IMR-90 (cell line): Measurements from ENCODE around the gene HOXA3. TPM values are rescaled to one million over a fixed set of nuclear protein-coding genes. Genes with fewer than 3 reads are reported as not detected.

Experiments used
- ATAC-seq: fragments of 200-7000 bp; cut with Tn5 transposase; 2 replicates; pipeline ENCODE4 v1.9.1; 2020; ENCODE audit warnings: low read depth, mild to moderate bottlenecking, moderate library complexity
- BruUV-seq: library from RNA; stranded (reverse); fragments of 400-500 nt; replicated peaks from 2 replicates; lab custom pipeline; 2021; lab: Mats Ljungman, UMichigan
- CTCF ChIA-PET: fragments of 300-600 bp; formaldehyde crosslinking; extraction: SDS; loops from one replicate; lab custom pipeline; 2021; ENCODE audit warnings: antibody characterized with exemption; lab: Yijun Ruan, JAX
- POLR2A ChIA-PET: fragments of 300-600 bp; sonication (Branson Sonifier 250); formaldehyde crosslinking; loops from one replicate; lab custom pipeline; 2022; ENCODE audit warnings: antibody characterized with exemption; ENCODE audit not compliant: unreplicated experiment; lab: Charles Lee
- DNase-seq: peaks from one replicate; pipeline ENCODE4 v3.0.0; 2013
- H2AFZ ChIP-seq: replicated peaks from 2 replicates; pipeline ENCODE3; 2013; ENCODE audit warnings: low read length, mild to moderate bottlenecking; ENCODE audit not compliant: poor library complexity
- H2AK5ac ChIP-seq: 2 replicates; pipeline ENCODE4 v1.6.1; 2013; ENCODE audit warnings: low read depth, low read length, inconsistent platforms
- H2AK9ac ChIP-seq: replicated peaks from 2 replicates; pipeline ENCODE3; 2013; ENCODE audit warnings: mild to moderate bottlenecking, low read depth, low read length, moderate library complexity; ENCODE audit not compliant: poor library complexity
- H2BK120ac ChIP-seq: 2 replicates; pipeline ENCODE4 v1.6.1; 2013; ENCODE audit warnings: low read depth, low read length, inconsistent platforms
- H2BK15ac ChIP-seq: 3 replicates; pipeline ENCODE4 v1.6.1; 2013; ENCODE audit warnings: low read depth, low read length, inconsistent platforms
- H2BK20ac ChIP-seq: 2 replicates; pipeline ENCODE4 v1.6.1; 2013; ENCODE audit warnings: low read depth, mild to moderate bottlenecking, inconsistent platforms, low read length, moderate library complexity
- H2BK5ac ChIP-seq: 2 replicates; pipeline ENCODE4 v1.6.1; 2013; ENCODE audit warnings: mild to moderate bottlenecking, low read depth, low read length, inconsistent platforms; ENCODE audit not compliant: poor library complexity, severe bottlenecking
- H3K14ac ChIP-seq: replicated peaks from 2 replicates; pipeline ENCODE4 v1.6.1; 2013; ENCODE audit warnings: low read depth, low read length, inconsistent platforms
- H3K18ac ChIP-seq: 2 replicates; pipeline ENCODE4 v1.6.1; 2013; ENCODE audit warnings: low read depth, low read length, control low read depth
- H3K23ac ChIP-seq: 2 replicates; pipeline ENCODE4 v1.6.1; 2013; ENCODE audit warnings: low read depth, low read length, inconsistent platforms
- H3K27ac ChIP-seq: 2 replicates; pipeline ENCODE4 v1.5.1; 2013; ENCODE audit warnings: mild to moderate bottlenecking, control low read depth, low read length; ENCODE audit not compliant: insufficient read depth
- H3K27me3 ChIP-seq: 2 replicates; pipeline ENCODE4 v1.6.1; 2013; ENCODE audit warnings: low read length; ENCODE audit not compliant: control insufficient read depth, insufficient read depth
- H3K36me3 ChIP-seq: 2 replicates; pipeline ENCODE4 v1.6.1; 2013; ENCODE audit warnings: low read length, mixed read lengths; ENCODE audit not compliant: control insufficient read depth, insufficient read depth
- H3K4ac ChIP-seq: 2 replicates; pipeline ENCODE4 v1.6.1; 2013; ENCODE audit warnings: low read depth, low read length, inconsistent platforms
- H3K4me1 ChIP-seq: 2 replicates; pipeline ENCODE4 v1.6.1; 2013; ENCODE audit warnings: low read length, mixed read lengths; ENCODE audit not compliant: control insufficient read depth, insufficient read depth
- H3K4me2 ChIP-seq: 2 replicates; pipeline ENCODE4 v1.6.1; 2013; ENCODE audit warnings: low read depth, mild to moderate bottlenecking, control low read depth, low read length, moderate library complexity
- H3K4me3 ChIP-seq: 2 replicates; pipeline ENCODE4 v1.5.1; 2013; ENCODE audit warnings: low read depth, mild to moderate bottlenecking, control low read depth, low read length, moderate library complexity; ENCODE audit not compliant: insufficient read depth
- H3K56ac ChIP-seq: 2 replicates; pipeline ENCODE4 v1.6.1; 2013; ENCODE audit warnings: low read length, inconsistent platforms; ENCODE audit not compliant: insufficient read depth; ENCODE audit errors: extremely low read depth
- H3K79me1 ChIP-seq, 2 experiments: 2 replicates each; pipeline ENCODE4 v1.6.1; 2013; ENCODE audit warnings: low read length in 2 of 2, inconsistent platforms in 1 of 2, low read depth in 1 of 2
- H3K9ac ChIP-seq: 2 replicates; pipeline ENCODE4 v1.6.1; 2013; ENCODE audit warnings: low read depth, low read length, control low read depth
- H3K9me1 ChIP-seq: 2 replicates; pipeline ENCODE4 v1.6.1; 2013; ENCODE audit warnings: low read length, inconsistent platforms; ENCODE audit not compliant: insufficient read depth
- H3K9me3 ChIP-seq: 2 replicates; pipeline ENCODE4 v1.6.1; 2013; ENCODE audit warnings: low read length; ENCODE audit not compliant: control insufficient read depth, insufficient read depth
- H4K20me1 ChIP-seq: 2 replicates; pipeline ENCODE4 v1.6.1; 2013; ENCODE audit warnings: low read length, inconsistent platforms; ENCODE audit not compliant: insufficient read depth
- H4K5ac ChIP-seq: 2 replicates; pipeline ENCODE4 v1.6.1; 2013; ENCODE audit warnings: mild to moderate bottlenecking, low read depth, low read length, control low read depth
- H4K8ac ChIP-seq, 2 experiments: 2 replicates each; pipeline ENCODE4 v1.6.1; 2013; ENCODE audit warnings: low read depth in 2 of 2, low read length in 2 of 2, control low read depth in 1 of 2, inconsistent platforms in 1 of 2
- H4K91ac ChIP-seq: 2 replicates; pipeline ENCODE4 v1.6.1; 2013; ENCODE audit warnings: low read depth, low read length, inconsistent platforms; ENCODE audit not compliant: insufficient read depth
- BHLHE40 ChIP-seq: fragments of 150-350 bp; IDR thresholded peaks from 2 replicates; pipeline ENCODE4 v1.6.1; 2016; ENCODE audit warnings: mild to moderate bottlenecking, low read depth, low read length
- FOS ChIP-seq: fragments of 150-350 bp; IDR thresholded peaks from 2 replicates; pipeline ENCODE4 v1.6.1; 2016; ENCODE audit warnings: low read depth, low read length
- MAFK ChIP-seq: IDR thresholded peaks from 2 replicates; pipeline ENCODE4 v1.6.1; 2012; ENCODE audit warnings: low read depth, low read length, improper control_type of control experiment
- MAZ ChIP-seq: IDR thresholded peaks from 2 replicates; pipeline ENCODE4 v1.6.1; 2012; ENCODE audit warnings: low read depth, mild to moderate bottlenecking, low read length, improper control_type of control experiment, moderate library complexity, borderline replicate concordance
- MXI1 ChIP-seq: IDR thresholded peaks from 2 replicates; pipeline ENCODE4 v1.6.1; 2012; ENCODE audit warnings: low read depth, mild to moderate bottlenecking, low read length, moderate library complexity, borderline replicate concordance
- NFE2L2 ChIP-seq: fragments of 150-350 bp; IDR thresholded peaks from 2 replicates; pipeline ENCODE4 v1.6.1; 2016; ENCODE audit warnings: low read depth, mild to moderate bottlenecking, low read length
- POLR2A ChIP-seq: IDR thresholded peaks from 2 replicates; pipeline ENCODE4 v1.6.1; 2012; ENCODE audit warnings: mild to moderate bottlenecking, low read depth, low read length
- RAD21 ChIP-seq: IDR thresholded peaks from 2 replicates; pipeline ENCODE4 v1.6.1; 2012; ENCODE audit warnings: low read length, improper control_type of control experiment
- RCOR1 ChIP-seq: IDR thresholded peaks from 2 replicates; pipeline ENCODE4 v1.6.1; 2012; ENCODE audit warnings: mild to moderate bottlenecking, low read length, improper control_type of control experiment; ENCODE audit not compliant: insufficient replicate concordance
- RFX5 ChIP-seq: IDR thresholded peaks from 2 replicates; pipeline ENCODE4 v1.8.0; 2012; ENCODE audit warnings: low read depth, mild to moderate bottlenecking, low read length, moderate library complexity
- SMC3 ChIP-seq: fragments of 150-350 bp; IDR thresholded peaks from 2 replicates; pipeline ENCODE4 v1.6.1; 2016; ENCODE audit warnings: low read depth, mild to moderate bottlenecking, antibody characterized with exemption, low read length, moderate library complexity
- USF2 ChIP-seq: fragments of 150-350 bp; IDR thresholded peaks from 2 replicates; pipeline ENCODE4 v1.6.1; 2017; ENCODE audit warnings: mild to moderate bottlenecking, antibody characterized with exemption, low read length, low read depth
- WGBS, 2 experiments: methylation state at CpG; one replicate each; pipeline versions ENCODE4 v1.1.5 to v1.1.7; 2013; ENCODE audit warnings: missing lambda C conversion rate in 2 of 2; ENCODE audit not compliant: insufficient read length in 1 of 2; ENCODE audit errors: extremely low coverage in 2 of 2; 5-methylcytosine and 5-hydroxymethylcytosine counted together
- dilution Hi-C: fragments of 300-500 bp; cut with HindIII; formaldehyde crosslinking; loops from one replicate; pipeline ENCODE4 v1.14.3; 2018; ENCODE audit warnings: low sequenced_read_pairs; ENCODE audit not compliant: unreplicated experiment
- in situ Hi-C: fragments of 300-500 bp; cut with MboI; formaldehyde crosslinking; loops from 3 replicates; pipeline ENCODE4 v1.14.3; 2019; ENCODE audit warnings: low sequenced_read_pairs, inconsistent platforms, mixed read lengths
- intact Hi-C: fragments of 100-400 bp; cut with micrococcal nuclease; formaldehyde crosslinking; loops from 2 replicates; pipeline ENCODE4 v1.10.0; 2022
- polyA plus RNA-seq, 3 experiments: library from polyadenylated mRNA; depleted of rRNA; stranded (reverse); fragments of >200 nt; gene quantifications; 2 replicates each; pipeline ENCODE4 v1.2.3, GENCODE V29; 2012; ENCODE audit warnings: low replicate concordance in 1 of 3
- total RNA-seq: library from RNA; depleted of rRNA; stranded (reverse); fragments of >200 nt; gene quantifications from 2 replicates; pipeline ENCODE4 v1.2.3, GENCODE V29; 2012
- TF ChIP-seq, protein P1 (sequence below): fragments of 150-350 bp; IDR thresholded peaks from 2 replicates; pipeline ENCODE4 v1.6.1; 2016; ENCODE audit warnings: low read depth, mild to moderate bottlenecking, low read length, moderate library complexity, borderline replicate concordance

Gene HOXA3
- total and polyA plus RNA-seq, 2 of the 4 experiments (the other 2 are of a cell fraction): 0.90 to 5.4 TPM

- TF ChIP-seq NFE2L2: no peak
- TF ChIP-seq POLR2A: no peak
- TF ChIP-seq MAFK: no peak
- TF ChIP-seq BHLHE40: no peak
- no peak for TF ChIP-seq RFX5
- TF ChIP-seq RCOR1: no peak
Measured at GRCh38 chr7:27173956-27174873, 21.8 kb upstream of the HOXA3 start, which contains the start of gene HOXA10 (continued).

GRCh38 chr7:27173511-27173955, 21.1 kb upstream of the HOXA3 start:
- intact Hi-C loops (no loop called here), in situ Hi-C loops (no loop called here)
- no peaks in the 10 kb centered on the region for H3K9me1 ChIP-seq
- TF ChIP-seq RFX5 (no peak), MXI1 (no peak), RAD21 (no peak), MAFK (no peak), USF2 (no peak), FOS (no peak), MAZ (no peak), SMC3 (no peak), BHLHE40 (no peak)
- TF ChIP-seq, protein P1, sequence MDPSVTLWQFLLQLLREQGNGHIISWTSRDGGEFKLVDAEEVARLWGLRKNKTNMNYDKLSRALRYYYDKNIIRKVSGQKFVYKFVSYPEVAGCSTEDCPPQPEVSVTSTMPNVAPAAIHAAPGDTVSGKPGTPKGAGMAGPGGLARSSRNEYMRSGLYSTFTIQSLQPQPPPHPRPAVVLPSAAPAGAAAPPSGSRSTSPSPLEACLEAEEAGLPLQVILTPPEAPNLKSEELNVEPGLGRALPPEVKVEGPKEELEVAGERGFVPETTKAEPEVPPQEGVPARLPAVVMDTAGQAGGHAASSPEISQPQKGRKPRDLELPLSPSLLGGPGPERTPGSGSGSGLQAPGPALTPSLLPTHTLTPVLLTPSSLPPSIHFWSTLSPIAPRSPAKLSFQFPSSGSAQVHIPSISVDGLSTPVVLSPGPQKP: no peak

More at GRCh38 chr7:27173511-27173955, 21.1 kb upstream of the HOXA3 start:
- H4K20me1 ChIP-seq: peaks cover 19% of the 10 kb centered on the region; the same call in 1 of the 2 replicates
- peaks cover 11% of the 10 kb centered on the region; the same call in 1 of the 2 replicates for H3K9me3 ChIP-seq
- ATAC-seq (peak; percentile 54), DNase-seq (no peak)
- H2AK5ac ChIP-seq: no peak overlapping the region
- no peak overlapping the region for H4K91ac ChIP-seq
- peak overlapping the region; percentile 46 for H3K4me2 ChIP-seq
- BruUV-seq: no TSS peak
- no peak overlapping the region for H2BK120ac ChIP-seq
- H2BK15ac ChIP-seq: no peak overlapping the region
- no peaks in the 10 kb centered on the region for H3K79me1 ChIP-seq
- no peak overlapping the region; the same call in 1 of the 2 replicates for H3K23ac ChIP-seq
- POLR2A ChIA-PET: no interaction called here
- dilution Hi-C loops: no loop called here
- peaks cover 90% of the 10 kb centered on the region for H3K27me3 ChIP-seq
- H3K9ac ChIP-seq: no peak overlapping the region
- H3K4ac ChIP-seq: no peak overlapping the region
- H2BK5ac ChIP-seq: no peak overlapping the region
- peak overlapping the region; percentile 38 for H3K4me3 ChIP-seq
- no peak overlapping the region for H3K27ac ChIP-seq
- H3K18ac ChIP-seq: no peak overlapping the region
- WGBS, 2 experiments: 2% methylated on average over 54 of the region's 59 CpGs; no CpG with 5 or more reads in 1 of the 2 experiments
- no peak overlapping the region for H3K14ac ChIP-seq
- CTCF ChIA-PET: no interaction called here
- H4K5ac ChIP-seq: no peak overlapping the region
- no peak overlapping the region for H4K8ac ChIP-seq
- H3K4me1 ChIP-seq: no peaks in the 10 kb centered on the region
- H2BK20ac ChIP-seq: no peak overlapping the region
- H2AFZ ChIP-seq: peak overlapping the region; percentile 54
- no peaks in the 10 kb centered on the region for H3K36me3 ChIP-seq
- no peak overlapping the region for H2AK9ac ChIP-seq
- no peak overlapping the region for H3K56ac ChIP-seq
